Islet precursor cell (in vitro differentiated cells): ENCODE measurements around the gene DPYSL3.

ENCODE experiments used
- DNase-seq: peaks from one replicate; pipeline ENCODE4 v3.0.0-alpha.2; 2018

Gene DPYSL3

DNA sequence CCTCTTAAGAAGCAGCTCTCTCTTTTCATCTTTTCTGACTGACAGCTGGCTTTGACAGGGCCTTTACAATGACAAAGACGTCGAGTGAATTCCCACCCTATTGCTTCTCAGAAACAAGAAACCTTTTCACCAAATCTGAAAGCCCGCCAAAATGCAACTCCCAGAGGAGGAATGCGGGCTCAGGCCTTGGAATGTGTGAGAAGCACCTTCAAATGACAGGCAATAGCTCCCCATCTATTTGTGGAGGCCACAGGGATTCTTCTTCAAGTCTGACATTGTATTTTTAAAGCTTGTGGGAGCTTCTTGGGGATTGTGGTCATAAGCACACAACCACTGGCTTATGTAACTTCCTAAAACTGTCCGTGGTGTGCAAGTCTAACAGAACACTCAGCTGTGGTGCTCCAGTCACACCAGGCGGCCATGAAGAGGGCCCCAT is 72.7 kb downstream of the DPYSL3 start:
- DNase-seq: no peak

DNA sequence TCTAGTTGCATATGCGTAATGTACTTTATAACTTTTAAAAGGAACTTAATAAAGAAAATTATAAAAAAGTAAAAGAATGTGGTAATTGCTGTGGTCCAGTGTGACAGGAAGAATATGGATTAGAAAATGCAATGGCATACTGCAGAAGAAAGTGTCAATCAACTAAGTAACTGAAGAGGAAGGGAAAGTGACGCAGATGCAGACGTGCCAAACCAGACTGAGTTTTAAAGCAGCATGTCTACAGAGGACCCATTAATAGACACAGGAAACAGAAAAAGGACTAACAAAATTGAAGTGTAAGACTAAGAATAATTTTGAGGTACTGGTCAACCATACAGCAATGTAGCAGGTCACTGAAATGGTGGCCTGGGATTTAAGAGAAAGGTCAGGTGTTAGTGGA is 73.3 kb downstream of the DPYSL3 start:
- DNase-seq: no peak

DNA sequence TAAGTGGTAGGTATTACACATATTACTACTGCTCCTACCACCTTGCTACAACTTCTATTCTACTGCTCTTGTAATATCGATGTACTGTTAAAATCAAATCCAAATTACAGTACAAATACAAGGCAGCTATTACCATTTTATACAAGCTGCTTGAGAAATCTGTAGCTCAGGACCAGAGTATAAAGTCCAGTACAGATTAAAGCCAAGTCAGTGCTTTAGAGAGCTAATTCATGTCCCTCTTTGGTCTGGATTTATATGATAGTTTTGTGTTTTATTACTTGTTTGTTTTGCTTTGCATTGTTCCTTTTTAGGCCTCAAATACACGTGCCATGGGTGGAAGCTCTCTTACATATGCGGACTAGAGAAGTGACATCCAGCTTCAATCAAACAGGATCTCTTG is 75.8 kb downstream of the DPYSL3 start:
- DNase-seq: no peak

DNA sequence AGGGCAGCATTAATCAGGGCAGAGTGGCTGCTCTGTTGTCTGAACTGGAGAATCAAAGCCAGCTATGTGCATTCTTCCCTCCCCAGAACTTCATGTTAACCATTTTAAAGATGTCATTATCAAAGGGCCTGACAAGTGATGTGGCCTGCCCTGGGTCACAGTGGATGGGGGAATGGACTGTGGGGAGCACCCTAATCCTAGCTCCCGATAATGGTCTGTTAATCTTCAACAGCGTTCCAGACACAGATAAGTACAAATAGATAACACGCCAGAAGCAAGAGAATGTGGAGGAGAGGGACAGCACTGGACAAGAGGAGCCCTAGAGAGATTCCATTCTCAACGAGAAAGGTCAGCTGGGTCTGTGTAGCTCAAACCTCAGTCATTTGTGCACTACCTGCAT is 77.5 kb downstream of the DPYSL3 start:
- DNase-seq: peak; percentile 93

DNA sequence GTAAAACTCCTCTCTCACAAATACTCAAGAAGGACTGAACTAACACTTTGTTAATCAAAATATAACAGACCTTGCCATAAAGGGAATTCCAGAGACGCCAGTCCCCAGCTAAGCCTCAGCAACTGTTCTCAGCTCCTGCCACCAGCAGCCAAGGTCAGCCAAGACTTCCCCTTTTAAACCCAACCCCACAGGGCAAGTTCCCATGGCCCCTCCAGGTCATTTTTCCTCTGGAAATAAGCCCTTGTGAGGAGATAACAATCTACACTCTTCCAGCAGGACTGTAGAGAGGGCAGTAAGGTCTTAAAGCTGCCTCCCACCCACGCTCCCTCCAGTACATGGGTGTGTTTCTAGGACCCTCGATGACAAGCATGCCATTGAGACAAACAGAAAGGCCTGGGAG is 78.3 kb downstream of the DPYSL3 start:
- peak; percentile 86 for DNase-seq

DNA sequence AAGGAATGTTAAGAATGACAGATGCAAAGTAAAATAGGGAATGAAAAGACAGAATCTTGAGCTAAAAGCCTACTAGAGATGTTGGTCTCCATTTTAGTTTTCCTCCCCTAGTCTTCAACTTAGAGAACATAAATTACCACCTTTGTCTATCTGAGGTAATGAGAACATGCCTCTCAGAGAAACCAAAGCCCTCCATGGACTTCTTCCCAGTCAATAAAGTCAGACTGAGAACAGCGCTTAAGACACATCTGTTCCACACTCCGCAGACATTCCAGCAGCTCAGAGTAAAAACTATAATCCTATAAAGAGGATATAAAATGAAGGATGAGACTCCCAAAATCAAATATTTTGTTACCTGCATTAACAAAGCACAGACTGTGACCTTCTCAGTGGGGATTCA is 79.2 kb downstream of the DPYSL3 start:
- no peak for DNase-seq

DNA sequence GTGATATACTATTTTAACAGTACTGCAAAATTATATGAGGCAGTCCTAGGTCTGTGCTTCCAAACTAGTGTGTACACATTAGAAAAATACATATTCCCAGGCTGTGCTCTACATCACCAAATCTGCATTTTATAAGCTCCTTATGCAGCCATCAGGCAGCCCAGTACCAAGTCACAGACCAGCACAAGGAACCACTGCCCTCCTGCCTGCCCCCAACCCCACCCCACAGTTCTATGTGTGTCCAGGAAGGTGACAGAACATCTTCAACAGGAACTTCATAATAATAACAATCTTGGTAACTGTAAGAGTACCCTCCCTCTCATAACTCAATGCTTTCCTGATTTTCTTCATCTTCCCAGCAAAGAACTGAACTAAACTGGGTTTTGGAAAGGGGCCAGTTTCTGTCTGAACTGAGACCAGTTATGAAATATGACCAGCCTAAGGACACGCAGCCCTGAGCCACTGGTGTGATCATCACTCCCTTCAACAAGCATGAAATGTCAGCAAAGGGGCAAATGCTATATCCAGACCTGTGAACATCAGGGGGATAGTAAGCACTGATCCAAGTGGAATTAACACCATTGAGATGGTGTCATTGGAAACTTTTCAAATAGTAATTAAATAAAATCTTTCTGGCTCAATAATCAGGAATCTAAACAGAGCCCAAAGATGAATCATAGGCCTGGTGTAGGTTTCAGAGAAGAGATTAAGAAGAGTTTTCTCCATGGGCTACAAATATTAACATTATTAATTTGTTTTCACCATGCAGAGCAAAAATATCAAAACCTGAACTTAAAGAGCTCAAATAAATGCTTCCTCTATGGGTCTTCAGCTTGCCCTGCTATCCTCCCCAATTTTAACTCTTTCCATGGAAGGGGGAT is 82.1 kb downstream of the DPYSL3 start:
- no peak for DNase-seq

DNA sequence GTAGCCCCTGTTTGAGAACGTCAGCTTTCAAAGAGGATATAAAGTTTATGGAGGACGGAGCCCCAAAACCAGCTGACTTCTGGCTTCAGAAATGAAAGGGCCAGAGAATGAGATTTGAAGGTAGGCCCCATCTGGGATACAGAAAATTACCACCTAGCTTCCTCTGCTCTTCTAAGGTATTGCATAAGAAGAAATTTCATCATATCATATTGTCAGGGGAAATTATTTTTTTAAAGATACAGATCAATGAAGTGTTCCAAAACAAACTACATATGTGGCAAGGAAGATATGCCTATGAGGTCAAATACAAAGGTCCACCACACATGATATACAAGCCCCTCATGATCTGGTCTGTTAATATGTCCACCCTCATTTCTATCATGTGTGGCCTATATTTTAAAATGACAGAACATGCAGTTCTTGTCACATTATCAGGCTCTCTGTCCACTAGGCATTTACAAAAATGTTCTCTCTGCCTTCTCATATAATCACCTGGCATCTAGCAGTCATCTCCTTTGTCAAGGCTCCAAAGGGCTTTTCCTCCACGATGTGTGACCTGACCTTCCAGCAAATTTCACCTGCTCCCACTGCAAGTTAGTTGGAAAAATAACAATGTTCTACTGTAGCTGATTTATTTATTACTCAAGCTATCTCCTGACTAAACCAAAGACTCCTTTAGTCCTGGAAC is 83.1 kb downstream of the DPYSL3 start:
- no peak for DNase-seq

DNA sequence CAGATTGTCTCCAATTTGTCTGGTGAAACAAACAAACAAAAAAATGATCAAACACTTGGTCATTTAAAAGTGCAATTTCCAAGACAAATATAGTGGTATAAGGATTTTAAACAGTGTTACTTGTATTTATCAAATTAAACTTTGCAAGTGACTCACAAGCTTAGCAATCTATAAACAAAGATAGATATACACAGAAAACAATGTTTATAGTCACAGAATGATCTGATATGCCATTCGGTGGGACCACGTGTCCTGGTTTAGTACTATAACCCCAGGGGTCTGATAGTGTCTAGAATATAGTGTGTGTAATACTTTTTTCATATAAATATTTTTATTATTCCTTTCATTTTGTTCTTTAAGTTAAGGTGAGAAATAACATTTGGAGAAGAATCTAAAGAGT is 91.3 kb downstream of the DPYSL3 start:
- DNase-seq: no peak

DNA sequence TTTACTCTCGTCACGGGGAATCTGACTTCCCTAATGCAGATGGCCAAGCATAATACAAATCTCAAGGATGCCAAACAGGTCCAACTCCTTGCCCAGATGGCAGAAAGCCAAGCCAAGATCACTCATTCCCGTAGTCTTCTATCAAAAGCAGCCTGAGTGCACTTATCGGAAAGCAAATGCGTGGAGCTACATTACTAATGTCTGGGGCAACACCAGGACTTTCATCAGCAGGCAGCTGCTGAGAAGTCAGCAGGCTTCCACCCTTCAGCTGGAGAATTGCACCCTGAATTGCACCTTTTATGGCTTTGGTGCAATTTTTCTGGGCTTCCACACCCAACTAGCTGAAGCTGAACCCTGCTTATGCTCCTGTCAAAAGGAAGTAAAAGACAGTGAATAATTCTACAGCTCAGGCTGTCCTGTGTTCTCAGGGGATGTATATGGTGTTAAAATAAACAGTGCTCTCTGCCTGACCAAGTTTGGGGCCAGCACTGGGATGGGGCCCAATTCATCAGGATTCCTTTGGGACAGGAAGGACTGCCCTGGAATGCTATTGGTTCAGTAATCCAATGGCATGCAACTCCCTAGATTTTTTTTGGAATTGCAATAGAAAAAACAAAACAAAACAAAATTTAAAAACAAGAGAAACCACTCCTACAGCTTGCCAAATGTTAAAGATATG is 92.6 kb downstream of the DPYSL3 start:
- no peak for DNase-seq

DNA sequence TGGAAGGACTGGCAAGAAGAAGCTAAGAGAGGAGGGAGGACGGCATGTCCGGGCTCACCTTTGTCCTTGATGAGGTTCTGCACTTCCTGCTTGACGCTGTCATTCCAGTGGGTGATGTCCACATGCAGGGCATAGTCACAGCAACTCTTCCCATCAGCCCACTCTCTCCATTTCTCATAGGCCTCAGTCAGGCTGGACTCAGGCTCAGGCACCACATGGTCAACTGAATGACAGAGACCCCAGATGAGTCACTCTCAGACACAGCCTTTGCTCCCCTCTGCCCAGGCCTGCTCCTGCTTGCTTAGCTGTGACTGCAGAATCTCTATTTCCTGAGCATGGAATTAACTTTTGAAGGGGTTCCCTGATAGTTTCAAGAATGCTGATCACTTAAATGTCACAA is 94.2 kb downstream of the DPYSL3 start:
- peak; percentile 67 for DNase-seq

DNA sequence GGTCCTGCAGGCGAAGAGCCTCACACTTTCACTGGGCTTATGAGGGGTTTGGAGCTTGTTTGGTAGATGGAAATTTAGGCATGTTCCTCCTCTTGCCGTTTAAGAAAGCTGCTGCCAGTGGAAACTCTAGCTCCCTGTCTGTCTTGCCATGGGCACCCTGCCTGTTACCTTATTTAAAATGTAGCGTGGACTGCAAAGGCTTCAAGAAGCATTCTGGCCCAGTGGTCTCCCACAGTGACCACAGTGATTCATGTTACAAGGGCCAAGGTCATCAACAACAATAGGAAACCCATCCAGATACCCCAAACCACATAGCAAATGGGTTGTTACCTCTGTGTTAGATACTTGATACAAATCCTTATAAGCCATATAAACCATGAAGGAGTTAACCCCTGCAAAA is 96.6 kb downstream of the DPYSL3 start:
- no peak for DNase-seq

DNA sequence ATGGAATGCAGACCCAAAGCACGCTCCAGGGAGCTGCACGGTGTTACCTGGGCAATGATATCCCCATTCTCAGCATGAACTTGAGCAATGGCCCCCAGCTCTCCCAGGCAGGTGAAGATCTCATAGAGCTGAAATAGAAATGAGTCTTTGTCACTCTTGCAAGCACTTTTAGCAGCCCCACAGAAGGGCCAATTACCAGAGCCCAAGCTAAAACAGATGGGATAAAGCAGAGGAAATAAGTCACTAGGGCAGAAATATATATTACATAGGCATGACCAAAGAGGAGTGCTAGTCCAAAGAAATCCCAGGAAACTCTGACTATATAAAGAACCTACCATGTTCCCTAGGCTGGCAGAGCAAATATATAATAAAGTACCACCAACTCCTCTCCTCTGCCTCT is 97.3 kb downstream of the DPYSL3 start:
- no peak for DNase-seq

DNA sequence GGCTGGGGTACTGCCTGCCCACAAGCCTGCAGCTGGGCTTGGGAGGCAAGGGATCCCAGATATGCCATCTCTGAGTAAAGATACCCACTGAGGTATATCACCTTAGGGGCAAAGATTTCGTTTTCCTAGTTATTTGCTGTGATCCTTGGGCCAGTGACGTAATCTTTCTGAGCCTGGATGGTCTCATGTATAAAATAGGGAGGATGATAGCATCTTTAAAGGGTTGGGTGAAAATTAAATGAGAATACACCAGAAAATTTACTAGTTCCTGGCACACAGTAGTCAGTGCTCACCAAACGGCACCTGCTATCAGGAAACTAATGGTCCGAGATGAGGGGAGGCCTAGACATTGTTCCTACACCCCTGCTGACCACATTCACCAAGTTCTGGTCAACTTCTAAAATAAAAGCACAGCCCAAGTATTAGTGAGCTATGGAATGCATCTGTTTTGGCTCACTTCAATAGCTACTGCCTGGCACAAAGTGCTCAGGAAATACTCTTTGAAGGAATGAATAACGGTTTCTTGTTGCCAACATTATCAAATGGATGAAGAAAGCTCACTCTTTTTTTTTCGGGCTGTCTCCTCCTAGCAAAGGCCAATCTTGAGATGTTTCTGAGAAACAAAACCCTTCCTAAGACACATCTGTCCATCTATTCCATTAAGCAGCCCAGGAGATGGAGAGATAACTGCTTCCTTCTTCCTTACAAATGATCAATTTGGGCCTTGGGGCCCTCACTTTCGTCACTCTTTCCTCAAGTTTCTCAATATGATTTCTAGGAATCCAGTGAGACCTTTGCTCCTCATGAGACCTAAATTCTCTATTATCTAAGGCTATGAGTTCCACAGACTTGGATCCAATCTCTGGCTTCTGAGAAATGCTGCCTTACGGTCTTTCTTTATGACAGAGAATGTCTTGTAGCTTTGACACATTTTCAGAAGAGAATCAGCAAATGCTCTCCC is 98.2 kb downstream of the DPYSL3 start:
- no peak for DNase-seq

DNA sequence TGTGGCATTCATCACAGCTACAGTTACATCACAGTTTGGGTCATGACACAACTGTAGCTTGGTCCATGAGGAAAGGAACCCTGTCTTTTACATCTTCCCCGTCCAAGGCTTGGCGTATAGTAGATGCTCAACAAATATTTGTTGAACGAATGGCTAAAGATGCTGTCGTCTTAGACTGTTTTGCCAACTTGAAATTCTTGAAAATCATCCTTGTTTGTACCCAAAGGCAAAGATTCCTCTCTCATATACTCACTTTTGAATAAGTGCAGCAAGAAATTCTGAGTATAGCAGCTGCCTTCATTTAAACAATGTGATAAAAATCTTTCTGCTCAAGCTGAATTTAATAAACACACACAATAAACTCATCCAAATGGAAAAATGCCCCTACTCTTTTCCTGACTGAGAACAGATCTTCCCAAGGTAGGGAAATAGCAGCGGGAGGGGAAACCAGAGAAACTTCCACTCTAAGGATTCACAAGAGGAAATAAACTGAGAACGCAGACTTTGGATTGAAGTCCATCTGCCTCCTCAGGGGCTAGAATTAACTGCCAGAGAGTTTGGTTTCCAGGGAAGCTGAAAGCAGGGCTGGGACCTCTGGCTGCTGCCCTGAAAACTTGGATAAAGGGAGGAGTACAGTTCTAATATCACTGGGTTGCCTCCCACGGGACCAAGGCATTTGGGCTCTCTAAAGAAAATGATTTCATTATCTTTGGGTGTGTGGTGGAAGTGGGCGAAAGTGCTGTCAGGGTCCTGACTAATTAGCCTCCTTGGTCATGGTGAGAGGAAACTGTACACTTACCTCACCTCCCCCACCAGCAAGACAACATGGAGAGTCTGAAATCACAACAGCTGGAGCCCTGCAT is 99.1 kb downstream of the DPYSL3 start:
- no peak for DNase-seq

DNA sequence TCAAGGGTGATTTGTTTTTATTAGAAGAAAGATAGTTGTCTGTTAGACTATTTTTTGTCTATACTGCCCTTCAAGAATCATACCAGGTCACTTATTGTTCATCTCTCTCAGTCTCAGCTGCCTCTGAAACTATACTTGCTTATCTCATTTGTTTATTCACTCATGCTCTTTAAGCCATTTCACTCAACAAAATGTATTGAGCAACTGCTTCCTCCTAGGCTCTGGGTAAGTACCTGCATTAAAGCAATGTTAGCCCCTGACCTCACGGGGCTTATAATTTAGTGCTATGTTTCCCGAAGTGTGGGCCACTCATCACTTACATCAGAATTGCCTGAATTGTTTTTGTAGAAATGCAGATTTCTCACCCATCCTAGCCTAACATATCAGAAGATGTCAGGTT is 100.9 kb downstream of the DPYSL3 start:
- DNase-seq: no peak

DNA sequence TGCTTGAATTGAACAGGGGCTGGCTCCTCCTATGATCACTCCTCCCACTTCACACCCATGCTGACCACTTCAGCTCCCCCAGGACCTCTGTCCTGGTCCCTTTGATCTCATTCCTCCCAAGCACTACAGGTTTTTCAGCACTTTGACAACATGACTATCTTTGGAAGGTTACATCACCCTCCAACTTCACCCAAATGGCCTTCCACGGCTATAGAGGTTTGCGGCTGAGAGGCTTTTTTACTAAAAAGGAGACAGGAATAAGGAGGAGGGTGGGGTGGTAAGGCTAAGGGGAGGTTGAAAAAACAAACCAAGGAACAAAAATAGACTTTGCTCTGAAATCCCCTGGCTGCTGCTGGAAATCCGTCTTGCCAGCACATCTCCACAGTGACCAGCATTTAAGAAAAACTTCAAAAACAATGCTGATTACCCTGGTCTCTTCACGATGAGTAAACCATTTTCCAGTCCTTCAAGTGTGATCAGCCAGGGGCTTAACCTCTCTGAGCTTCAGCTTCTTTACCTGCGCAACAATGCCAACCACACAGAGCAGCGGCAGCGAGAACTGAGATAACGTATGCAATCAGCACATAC is 102.7 kb downstream of the DPYSL3 start:
- DNase-seq: no peak

DNA sequence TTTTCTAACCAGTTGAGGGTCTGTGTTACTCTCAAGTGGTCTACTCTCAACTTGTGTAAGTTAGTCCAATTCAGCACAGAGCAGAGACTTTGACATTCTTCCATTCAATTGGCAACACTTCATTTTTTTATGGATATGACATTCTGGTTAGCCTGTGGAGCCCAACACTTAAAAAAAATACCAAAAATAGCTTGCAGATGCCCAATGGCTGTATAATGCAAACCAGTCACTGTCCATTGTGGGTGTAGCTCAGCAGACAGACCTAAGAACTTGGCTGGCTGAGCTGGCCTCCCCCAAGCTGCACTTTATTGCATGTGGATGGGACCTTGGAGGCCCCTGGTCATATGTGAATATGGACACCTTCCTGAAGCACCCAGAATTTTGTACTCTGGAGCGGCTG is 103.2 kb downstream of the DPYSL3 start:
- DNase-seq: no peak

DNA sequence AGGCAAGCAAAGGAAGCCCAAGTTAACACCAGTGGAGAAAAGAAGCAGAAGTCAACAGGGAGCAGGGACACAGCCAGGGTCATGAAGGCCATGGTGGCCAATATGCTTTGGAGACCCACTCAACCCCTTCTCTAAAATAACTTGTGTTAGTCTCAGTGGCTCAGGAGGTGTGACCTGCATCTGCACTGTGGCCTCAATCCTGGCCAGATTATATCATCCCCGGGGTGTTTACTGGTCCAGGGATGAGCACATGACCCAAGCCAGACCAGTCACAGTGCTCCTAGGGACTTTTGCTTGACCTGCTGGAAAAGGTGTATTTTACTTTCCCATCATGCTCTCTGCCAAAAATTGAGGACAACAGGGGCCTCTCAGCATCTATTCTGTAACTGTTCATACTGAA is 105.2 kb downstream of the DPYSL3 start:
- no peak for DNase-seq

DNA sequence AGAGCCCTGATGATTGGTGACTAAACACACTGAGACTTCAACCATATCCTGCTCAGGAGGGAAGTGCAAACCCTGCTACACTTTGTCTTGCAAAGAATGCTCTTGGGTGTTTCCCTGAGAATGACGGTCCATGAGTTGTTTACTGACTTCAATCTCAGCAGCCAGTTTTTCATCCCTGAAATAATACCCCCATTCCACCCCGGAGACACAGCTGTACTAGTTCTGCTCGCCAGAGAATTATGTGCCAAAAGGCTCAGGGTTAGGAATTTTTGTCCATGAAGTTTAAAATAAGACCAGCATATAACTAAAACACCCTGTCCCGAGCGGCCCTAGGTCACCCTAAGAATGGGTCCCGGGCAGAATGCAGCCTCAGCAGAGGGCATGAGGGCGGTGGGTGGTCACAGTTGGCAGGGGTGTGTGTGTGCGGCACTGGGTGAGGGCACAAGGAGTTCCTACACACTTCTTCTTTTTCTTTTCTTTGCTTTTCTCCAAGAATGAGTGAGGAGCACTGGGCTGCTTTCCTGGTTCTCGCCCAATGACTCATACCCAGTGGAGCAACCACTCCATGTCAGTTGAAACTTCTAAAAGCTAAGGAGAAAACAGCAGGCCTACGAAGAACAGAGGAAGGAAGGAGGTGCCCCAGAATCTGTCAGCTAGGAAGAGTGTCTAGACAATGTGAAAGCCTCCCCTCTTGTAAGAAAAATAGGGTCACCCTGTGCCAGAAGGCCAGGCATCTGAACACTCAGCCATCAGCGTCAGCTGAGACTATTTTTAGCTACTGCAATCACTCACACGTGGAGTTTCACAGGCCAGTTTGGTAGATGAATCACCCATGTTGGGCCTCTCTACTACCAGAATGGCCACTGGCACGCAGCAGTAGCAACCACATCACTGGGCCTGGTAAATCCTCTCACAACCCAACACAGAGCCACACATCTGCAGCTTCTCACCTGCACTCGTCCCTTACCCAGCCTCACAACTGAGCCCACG is 105.9 kb downstream of the DPYSL3 start:
- peak; percentile 86 for DNase-seq
